T-helper 1 cell treated with Interleukin-12 subunit alpha and Interleukin-12 subunit beta and Interleukin-4 antibody, amounts not matched to agents 30 μg/mL and 1 μg/mL, for 36 hours (primary cell): ENCODE results near the gene ACER1.
A peak's percentile ranks its signal among the peaks of the same experiment; 100 is the strongest.

Experiments
- H3K27ac Mint-ChIP-seq: one replicate; pipeline ENCODE4 v1.8.0; 2021; ENCODE audit warnings: mild to moderate bottlenecking, mixed read lengths
- H3K27me3 Mint-ChIP-seq: one replicate; pipeline ENCODE4 v1.8.0; 2021; ENCODE audit warnings: low read depth, mixed read lengths
- H3K36me3 Mint-ChIP-seq: one replicate; pipeline ENCODE4 v1.8.0; 2021; ENCODE audit warnings: low read depth, mixed read lengths
- H3K4me1 Mint-ChIP-seq: one replicate; pipeline ENCODE4 v1.8.0; 2021; ENCODE audit warnings: low read depth, mixed read lengths
- H3K4me3 Mint-ChIP-seq: one replicate; pipeline ENCODE4 v1.8.0; 2021; ENCODE audit warnings: mild to moderate bottlenecking, moderate library complexity, mixed read lengths
- H3K9me3 Mint-ChIP-seq: one replicate; pipeline ENCODE4 v1.8.0; 2021; ENCODE audit warnings: mixed read lengths

ACER1 gene

DNA sequence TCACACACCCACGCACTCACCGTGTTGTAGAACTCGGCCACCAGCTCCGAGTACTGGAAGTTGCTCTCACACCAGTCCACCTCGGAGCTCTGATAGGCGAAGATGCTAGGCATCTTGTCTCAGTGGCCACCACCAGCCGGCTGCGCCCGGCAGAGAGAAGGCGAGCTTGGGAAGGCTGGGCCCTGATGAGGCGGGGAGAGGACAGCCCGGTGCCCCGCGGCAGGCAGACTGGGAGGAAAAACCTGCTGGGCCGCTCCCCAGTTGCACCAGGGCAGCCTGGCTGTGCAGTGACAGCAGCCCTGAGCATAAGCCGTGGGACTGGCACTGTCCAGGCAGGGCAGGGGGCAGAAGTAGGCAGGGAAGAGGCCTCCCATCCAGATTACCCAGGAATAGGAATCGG lies at the start of gene ACER1:
Gene ACER1 (minus strand): TSS at position 174 of the 400 bp plus-strand sequence. CDS start 61 bp downstream, at position 113.
- Mint-ChIP-seq H3K27me3 (no peaks in the 10 kb centered on the region), H3K27ac (no peak within 1 kb of the TSS), H3K4me3 (no peak within 1 kb of the TSS), H3K4me1 (no peaks in the 10 kb centered on the region), H3K36me3 (no peaks in the 10 kb centered on the region), H3K9me3 (no peaks in the 10 kb centered on the region)

- H3K36me3 Mint-ChIP-seq, result peaks cover 37% of the 10 kb centered on the region
- H3K27me3 Mint-ChIP-seq, result no peaks in the 10 kb centered on the region
- no peak overlapping the region for H3K4me3 Mint-ChIP-seq
- no peaks in the 10 kb centered on the region for H3K9me3 Mint-ChIP-seq
- no peak overlapping the region for H3K27ac Mint-ChIP-seq
- peaks cover under 1% of the 10 kb centered on the region for H3K4me1 Mint-ChIP-seq
These were observed 49.8 kb upstream of the ACER1 start for GRCh38 chr19:6383188-6383587.

- Mint-ChIP-seq H3K36me3 (peaks cover 28% of the 10 kb centered on the region), H3K4me3 (no peak overlapping the region), H3K27ac (no peak overlapping the region), H3K27me3 (no peaks in the 10 kb centered on the region), H3K9me3 (no peaks in the 10 kb centered on the region), H3K4me1 (no peaks in the 10 kb centered on the region)
These were observed 47.8 kb upstream of the ACER1 start for GRCh38 chr19:6381030-6381750.

DNA sequence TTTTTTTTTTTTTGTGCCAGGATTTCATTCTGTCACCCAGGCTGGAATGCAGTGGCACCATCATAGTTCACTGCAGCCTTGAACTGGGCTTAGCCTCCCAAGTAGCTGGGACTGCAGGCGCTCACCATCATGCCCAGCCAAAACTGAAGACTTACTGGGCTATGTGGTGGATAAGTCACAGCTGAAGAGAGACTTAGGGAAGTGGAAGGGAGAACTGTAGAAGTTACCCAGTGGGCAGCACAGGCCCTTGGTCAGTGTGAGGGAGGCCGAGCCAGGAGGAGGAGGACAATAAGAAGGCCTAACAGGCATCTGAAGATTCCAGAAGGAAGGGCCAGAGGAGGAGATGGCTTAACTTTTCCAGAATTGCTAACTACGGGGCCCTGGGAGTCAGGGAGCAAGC lies 46.3 kb upstream of the ACER1 start:
- Mint-ChIP-seq H3K4me1 (no peaks in the 10 kb centered on the region), H3K27ac (no peak overlapping the region), H3K27me3 (no peaks in the 10 kb centered on the region), H3K9me3 (no peaks in the 10 kb centered on the region), H3K36me3 (peaks cover 20% of the 10 kb centered on the region), H3K4me3 (no peak overlapping the region)

- Mint-ChIP-seq H3K4me1 (peaks cover 4% of the 10 kb centered on the region), H3K9me3 (no peaks in the 10 kb centered on the region), H3K27ac (no peak overlapping the region), H3K36me3 (peaks cover 20% of the 10 kb centered on the region), H3K27me3 (no peaks in the 10 kb centered on the region), H3K4me3 (no peak overlapping the region)
These were observed 45.1 kb upstream of the ACER1 start for GRCh38 chr19:6378486-6378885.

- no peaks in the 10 kb centered on the region for H3K27me3 Mint-ChIP-seq
- H3K9me3 Mint-ChIP-seq, result no peaks in the 10 kb centered on the region
- peaks cover 6% of the 10 kb centered on the region for H3K4me1 Mint-ChIP-seq
- H3K4me3 Mint-ChIP-seq, result no peak overlapping the region
- H3K27ac Mint-ChIP-seq, result no peak overlapping the region
- peaks cover 20% of the 10 kb centered on the region for H3K36me3 Mint-ChIP-seq
These were observed 44.6 kb upstream of the ACER1 start for GRCh38 chr19:6378041-6378440.

DNA sequence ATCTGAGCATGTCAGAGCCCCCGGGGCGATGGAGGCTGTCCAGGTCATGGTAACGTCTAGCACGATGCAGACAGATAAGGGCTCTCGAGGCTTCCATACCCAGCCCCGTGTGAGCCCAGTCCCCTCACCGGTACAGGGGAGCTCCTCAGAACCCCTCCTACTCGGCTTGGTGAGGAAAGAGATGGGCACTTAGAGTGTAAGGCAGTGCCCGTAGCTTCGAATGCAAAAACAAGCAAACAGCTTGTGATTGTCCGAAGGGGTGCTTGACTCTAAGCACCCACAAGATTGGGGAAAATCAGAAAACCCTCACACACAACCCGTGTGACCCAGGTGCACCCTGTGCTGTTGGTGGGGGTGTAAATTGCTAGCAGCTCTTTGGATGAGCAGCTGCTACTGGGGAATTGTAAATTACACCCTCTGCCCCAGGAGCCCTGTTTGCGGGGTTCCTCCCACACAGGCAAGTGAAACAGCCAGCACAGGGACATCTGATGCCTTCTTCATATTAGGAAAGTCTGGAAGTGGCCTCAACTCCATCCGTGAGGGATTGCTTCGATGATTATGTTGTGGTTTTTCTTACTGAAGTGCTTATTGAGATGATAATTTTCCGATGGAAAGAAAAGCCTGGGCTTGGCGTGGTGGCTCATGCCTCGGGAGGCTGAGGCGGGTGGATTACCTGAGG lies 43.2 kb upstream of the ACER1 start:
- Mint-ChIP-seq H3K27me3 (no peaks in the 10 kb centered on the region), H3K4me1 (peaks cover 10% of the 10 kb centered on the region), H3K27ac (no peak overlapping the region), H3K4me3 (no peak overlapping the region), H3K36me3 (peaks cover 23% of the 10 kb centered on the region), H3K9me3 (no peaks in the 10 kb centered on the region)

- Mint-ChIP-seq H3K27ac (no peak within 1 kb of the TSS), H3K27me3 (no peaks in the 10 kb centered on the region), H3K4me1 (peaks cover 10% of the 10 kb centered on the region), H3K9me3 (no peaks in the 10 kb centered on the region), H3K4me3 (no peak within 1 kb of the TSS), H3K36me3 (peaks cover 15% of the 10 kb centered on the region)
These were observed 42.1 kb upstream of the ACER1 start, which contains the start of gene PSPN for GRCh38 chr19:6375411-6376010. PSPN (minus strand) TSS chr19:6375933; CDS start chr19:6375849, 84 bp downstream.

- Mint-ChIP-seq H3K4me1 (peaks cover 11% of the 10 kb centered on the region), H3K36me3 (peaks cover 10% of the 10 kb centered on the region), H3K27me3 (no peaks in the 10 kb centered on the region), H3K4me3 (no peak overlapping the region), H3K27ac (no peak overlapping the region), H3K9me3 (no peaks in the 10 kb centered on the region)
These were observed 41.4 kb upstream of the ACER1 start for GRCh38 chr19:6374711-6375410.

DNA sequence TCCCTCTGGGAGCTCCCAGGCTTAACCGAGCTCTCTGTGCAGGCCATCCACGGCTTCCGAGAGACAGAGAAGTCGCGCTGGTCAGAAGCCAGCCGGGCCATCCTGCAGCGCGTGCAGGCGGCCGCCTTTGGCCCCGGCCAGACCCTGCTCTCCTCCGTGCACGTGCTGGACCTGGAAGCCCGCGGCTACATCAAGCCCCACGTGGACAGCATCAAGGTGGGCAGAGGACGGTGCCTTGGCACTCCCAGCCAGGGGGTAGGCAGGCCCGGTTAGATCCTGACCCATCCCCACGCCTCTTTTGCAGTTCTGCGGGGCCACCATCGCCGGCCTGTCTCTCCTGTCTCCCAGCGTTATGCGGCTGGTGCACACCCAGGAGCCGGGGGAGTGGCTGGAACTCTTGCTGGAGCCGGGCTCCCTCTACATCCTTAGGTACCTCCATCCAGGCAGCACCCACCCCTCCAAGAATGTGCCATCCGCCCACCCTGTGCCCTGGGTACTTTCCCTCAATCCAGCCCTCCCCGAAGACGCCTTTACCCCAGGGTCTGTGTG lies 40.8 kb upstream of the ACER1 start:
- Mint-ChIP-seq H3K4me3 (no peak overlapping the region), H3K9me3 (no peaks in the 10 kb centered on the region), H3K36me3 (peaks cover 13% of the 10 kb centered on the region), H3K27me3 (no peaks in the 10 kb centered on the region), H3K27ac (no peak overlapping the region), H3K4me1 (peaks cover 12% of the 10 kb centered on the region)

DNA sequence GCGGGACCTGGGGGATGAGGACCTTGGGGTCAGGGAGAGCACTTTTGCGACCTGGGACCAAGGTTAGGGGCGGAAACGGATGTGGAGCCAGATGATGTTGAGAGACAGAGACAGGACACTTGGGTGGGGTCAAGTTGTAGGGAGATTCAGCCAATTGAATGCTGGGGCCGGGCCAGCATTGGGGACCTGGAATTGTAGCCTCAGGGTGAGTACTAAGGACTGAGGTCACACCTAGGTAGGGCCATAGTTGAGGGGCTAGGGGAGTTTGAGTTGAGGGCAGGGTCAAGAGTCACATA lies 40.3 kb upstream of the ACER1 start:
- H3K4me1 Mint-ChIP-seq, result peaks cover 12% of the 10 kb centered on the region
- H3K36me3 Mint-ChIP-seq, result peaks cover 17% of the 10 kb centered on the region
- peak overlapping the region; percentile 86 for H3K4me3 Mint-ChIP-seq
- H3K27me3 Mint-ChIP-seq, result no peaks in the 10 kb centered on the region
- H3K27ac Mint-ChIP-seq, result peak overlapping the region; percentile 91
- no peaks in the 10 kb centered on the region for H3K9me3 Mint-ChIP-seq

DNA sequence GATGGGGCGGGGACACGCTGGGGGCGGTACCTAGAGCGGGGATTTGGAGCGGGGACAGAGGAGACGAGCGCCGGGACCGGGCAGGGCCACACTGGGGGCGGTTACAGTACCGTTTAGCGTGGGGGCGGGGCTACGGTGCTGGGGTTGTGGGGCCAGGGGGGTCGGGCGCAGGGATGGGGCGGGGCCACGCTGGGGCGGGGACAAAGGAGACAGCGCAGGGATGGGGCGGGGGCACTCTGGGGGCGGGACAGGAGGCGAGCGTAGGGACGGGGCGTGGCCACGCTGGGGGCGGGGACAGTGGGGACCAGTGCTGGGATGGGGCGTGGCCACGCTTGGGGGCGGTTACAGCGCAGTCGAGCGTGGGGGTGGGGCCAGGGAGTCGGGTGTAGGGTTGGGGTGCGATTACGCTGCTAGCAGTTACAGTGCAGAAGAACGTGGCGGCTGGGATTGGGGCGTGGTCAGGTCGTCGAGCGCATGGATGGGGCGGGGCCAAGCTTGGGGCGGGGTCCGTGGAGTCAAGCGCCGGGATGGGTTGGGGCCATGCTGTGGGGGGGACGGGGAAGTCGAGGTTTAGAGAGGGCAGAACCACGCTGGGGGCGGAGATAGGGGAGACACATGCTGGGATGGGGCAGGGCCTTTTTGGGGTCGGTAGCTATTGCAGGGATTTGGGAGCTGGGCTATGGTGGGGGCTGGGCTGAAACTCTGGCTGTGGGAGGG lies 39.8 kb upstream of the ACER1 start:
- H3K27ac Mint-ChIP-seq, result peak overlapping the region; percentile 91
- H3K4me1 Mint-ChIP-seq, result peaks cover 12% of the 10 kb centered on the region
- H3K36me3 Mint-ChIP-seq, result peaks cover 14% of the 10 kb centered on the region
- H3K9me3 Mint-ChIP-seq, result no peaks in the 10 kb centered on the region
- no peaks in the 10 kb centered on the region for H3K27me3 Mint-ChIP-seq
- H3K4me3 Mint-ChIP-seq, result peak overlapping the region; percentile 86

GRCh38 chr19:6372594-6373095 lies 39.2 kb upstream of the ACER1 start, which contains the start of gene ALKBH7:
ALKBH7 (plus strand) TSS chr19:6372794; CDS start chr19:6372821, 27 bp downstream.
- Mint-ChIP-seq H3K9me3 (no peaks in the 10 kb centered on the region), H3K4me3 (peak within 1 kb of the TSS; percentile 86)

DNA sequence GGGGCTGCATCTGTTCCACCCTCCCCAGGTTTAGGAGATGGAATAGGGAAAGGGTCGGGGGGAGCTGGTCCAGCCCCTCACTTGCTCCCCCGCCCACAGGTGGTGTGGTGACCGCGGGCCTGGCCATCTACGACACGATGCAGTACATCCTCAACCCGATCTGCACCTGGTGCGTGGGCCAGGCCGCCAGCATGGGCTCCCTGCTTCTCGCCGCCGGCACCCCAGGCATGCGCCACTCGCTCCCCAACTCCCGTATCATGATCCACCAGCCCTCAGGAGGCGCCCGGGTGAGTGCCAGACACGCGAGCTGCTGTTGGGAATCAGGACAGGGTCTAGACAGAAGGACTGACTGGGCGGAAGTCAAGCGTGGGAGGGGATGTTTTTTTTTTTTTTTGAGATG lies 30.9 kb upstream of the ACER1 start:
- Mint-ChIP-seq H3K4me1 (peaks cover 6% of the 10 kb centered on the region), H3K27ac (peak overlapping the region; percentile 52), H3K9me3 (no peaks in the 10 kb centered on the region), H3K36me3 (peaks cover 37% of the 10 kb centered on the region), H3K4me3 (no peak overlapping the region), H3K27me3 (no peaks in the 10 kb centered on the region)

More at GRCh38 chr19:6372594-6373095, 39.2 kb upstream of the ACER1 start, which contains the start of gene ALKBH7:
- Mint-ChIP-seq H3K27me3 (no peaks in the 10 kb centered on the region), H3K36me3 (peaks cover 16% of the 10 kb centered on the region), H3K27ac (peak within 1 kb of the TSS; percentile 91), H3K4me1 (peaks cover 12% of the 10 kb centered on the region)
